Measurements from ENCODE around the gene ARHGEF1. TPM values are rescaled to one million over a fixed set of nuclear protein-coding genes. Genes with fewer than 3 reads are reported as not detected.
"Not testable (repeated sequence)": the region's sequence is repeated elsewhere in the genome, so short reads cannot be mapped to it uniquely, and the experiment has no call there.

Gene ARHGEF1
- total RNA-seq, 2 donors from 2014 or later: 929 to 961 TPM

DNA sequence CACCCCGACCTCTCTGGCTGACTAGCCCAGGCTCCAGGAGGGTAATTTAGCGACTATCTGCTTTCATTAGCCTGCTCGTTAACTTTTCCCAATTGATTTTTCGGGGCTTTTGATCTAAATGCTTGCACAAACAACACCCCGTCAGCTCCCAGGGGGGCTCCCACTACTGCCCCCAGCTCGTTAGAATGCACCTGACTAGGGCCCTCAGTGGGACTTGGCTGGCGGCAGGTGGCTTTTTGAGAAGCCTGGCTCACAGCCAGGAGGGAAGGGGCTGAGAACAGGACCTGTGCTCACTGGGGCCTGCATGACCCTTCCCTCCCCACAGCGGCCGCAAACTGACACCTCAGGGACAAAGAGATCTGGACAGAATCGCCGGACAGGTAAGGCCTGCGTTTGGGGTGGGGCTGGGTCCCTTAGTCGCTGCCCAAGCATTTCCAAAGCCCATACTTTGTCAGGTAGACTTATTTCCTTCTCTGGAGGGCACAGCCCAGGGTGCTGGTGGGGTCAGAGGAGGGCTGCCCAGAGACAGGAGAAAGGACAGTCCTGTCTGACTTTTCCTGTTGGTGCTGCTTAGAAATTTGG is 13.5 kb upstream of the ARHGEF1 start:
- Mint-ChIP-seq H3K4me1 (peaks cover 45% of the 10 kb centered on the region), H3K36me3 (ENCODE audit: low read depth) (peaks cover 3% of the 10 kb centered on the region)
- no peak for DNase-seq

DNA sequence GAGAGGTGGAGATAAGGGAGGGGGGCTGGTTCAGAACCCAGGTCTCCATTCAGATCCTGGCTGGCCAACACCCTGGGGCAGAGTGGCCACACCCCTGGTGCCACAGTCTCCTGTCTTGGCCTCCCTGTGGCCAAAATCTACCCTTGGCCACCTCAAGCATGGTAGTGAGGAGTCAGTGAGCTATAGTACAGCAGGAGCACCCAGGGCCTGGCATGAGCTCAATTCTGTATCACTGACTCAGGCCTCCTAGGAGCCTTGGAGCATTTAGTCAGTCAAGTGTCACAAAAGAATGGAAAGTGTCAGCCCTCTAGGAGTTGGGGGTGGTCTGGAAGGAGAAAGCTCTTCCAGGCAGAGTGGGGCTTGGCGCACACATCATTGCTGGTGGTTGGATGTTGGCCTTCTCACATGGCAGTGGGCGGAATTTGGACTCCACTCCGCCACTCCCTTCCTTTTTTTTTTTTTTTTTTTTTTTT is 12.5 kb upstream of the ARHGEF1 start:
- Mint-ChIP-seq H3K27me3 (no peaks in the 10 kb centered on the region), H3K4me3 (peak overlapping the region; percentile 66), H3K36me3 (ENCODE audit: low read depth) (peaks cover 3% of the 10 kb centered on the region), H3K4me1 (peaks cover 44% of the 10 kb centered on the region), H3K27ac (peak overlapping the region; percentile 97)
- no peak for ATAC-seq
- no peak for DNase-seq
- no peaks in the 10 kb centered on the region for H3K9me3 ChIP-seq (ENCODE audit: control insufficient read depth, low read length, poor library complexity, severe bottlenecking)

More for the DNA sequence above, 13.5 kb upstream of the ARHGEF1 start:
- H3K4me3 Mint-ChIP-seq: peak overlapping the region; percentile 19
- no peaks in the 10 kb centered on the region for H3K27me3 Mint-ChIP-seq
- peak overlapping the region; percentile 97 for H3K27ac Mint-ChIP-seq
- H3K9me3 ChIP-seq (ENCODE audit: control insufficient read depth, low read length, poor library complexity, severe bottlenecking): no peaks in the 10 kb centered on the region
- no peak for ATAC-seq

DNA sequence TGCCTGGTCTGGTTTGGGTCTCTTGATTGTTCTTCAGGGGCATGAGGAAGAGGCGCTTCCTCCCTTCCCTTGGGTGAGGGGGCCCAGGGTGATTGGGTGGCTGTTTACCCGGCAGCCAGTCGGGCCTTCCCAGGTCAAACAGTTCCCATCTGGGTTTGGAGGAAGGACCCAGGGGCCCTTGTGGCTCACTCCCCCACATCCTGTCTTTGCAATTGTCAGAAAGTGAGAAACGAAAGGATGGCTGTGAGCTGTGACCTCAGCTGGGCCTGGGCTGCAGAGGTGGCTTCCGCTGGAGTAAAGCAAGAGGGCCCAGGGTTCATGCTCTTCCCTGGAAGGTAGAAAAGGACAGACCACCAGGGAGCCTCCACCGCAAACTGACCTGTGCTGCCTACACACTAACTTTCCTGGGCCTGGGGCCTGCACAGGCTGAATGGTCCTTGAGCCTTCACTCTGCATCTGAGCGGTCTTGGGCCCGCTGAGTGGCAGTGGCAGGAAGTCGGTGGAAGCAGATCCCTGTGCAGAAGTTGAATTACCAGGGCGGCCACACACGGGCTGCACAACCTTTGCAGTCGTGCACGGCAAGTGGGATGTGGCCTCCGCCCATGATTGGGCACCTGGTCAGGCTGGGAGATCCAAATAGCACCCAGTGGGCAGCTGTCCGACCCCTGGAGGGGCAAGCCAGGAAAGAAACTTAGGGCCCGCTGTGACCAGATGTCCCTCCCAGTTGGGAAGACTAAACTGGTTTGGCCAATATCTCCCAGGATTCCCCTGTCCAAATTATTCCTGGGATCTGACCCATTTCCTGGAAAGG is 11.2 kb upstream of the ARHGEF1 start:
- peak; percentile 23 to 47 (median 30) for DNase-seq
- Mint-ChIP-seq H3K4me3 (peak overlapping the region; percentile 87), H3K27ac (peak overlapping the region; percentile 97), H3K36me3 (ENCODE audit: low read depth) (peaks cover 3% of the 10 kb centered on the region), H3K4me1 (peaks cover 50% of the 10 kb centered on the region), H3K27me3 (no peaks in the 10 kb centered on the region)
- no peaks in the 10 kb centered on the region for H3K9me3 ChIP-seq (ENCODE audit: control insufficient read depth, low read length, poor library complexity, severe bottlenecking)
- peak; percentile 43 for ATAC-seq

DNA sequence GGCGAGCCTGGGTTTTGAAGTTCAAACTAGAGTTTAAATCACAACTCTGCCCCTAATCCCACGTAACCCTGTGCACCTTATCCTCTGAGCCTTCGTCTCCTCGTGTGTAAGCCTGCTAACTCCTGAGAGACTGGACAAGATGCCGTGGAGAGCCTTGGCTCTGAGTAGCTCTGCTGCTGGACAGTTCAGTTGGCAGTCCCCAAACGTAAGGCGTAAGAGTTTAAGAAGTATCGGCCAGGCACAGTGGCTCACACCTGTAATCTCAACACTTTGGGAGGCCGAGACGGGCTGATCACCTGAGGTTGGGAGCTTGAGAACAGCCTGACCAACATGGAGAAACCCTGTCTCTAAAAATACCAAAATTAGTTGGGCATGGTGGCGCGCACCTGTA is 10.6 kb upstream of the ARHGEF1 start:
- Mint-ChIP-seq H3K27ac (peak overlapping the region; percentile 97), H3K4me3 (peak overlapping the region; percentile 7), H3K36me3 (ENCODE audit: low read depth) (peaks cover 3% of the 10 kb centered on the region), H3K4me1 (peaks cover 56% of the 10 kb centered on the region), H3K27me3 (no peaks in the 10 kb centered on the region)
- no peaks in the 10 kb centered on the region for H3K9me3 ChIP-seq (ENCODE audit: control insufficient read depth, low read length, poor library complexity, severe bottlenecking)
- DNase-seq (no peak), ATAC-seq (no peak)

DNA sequence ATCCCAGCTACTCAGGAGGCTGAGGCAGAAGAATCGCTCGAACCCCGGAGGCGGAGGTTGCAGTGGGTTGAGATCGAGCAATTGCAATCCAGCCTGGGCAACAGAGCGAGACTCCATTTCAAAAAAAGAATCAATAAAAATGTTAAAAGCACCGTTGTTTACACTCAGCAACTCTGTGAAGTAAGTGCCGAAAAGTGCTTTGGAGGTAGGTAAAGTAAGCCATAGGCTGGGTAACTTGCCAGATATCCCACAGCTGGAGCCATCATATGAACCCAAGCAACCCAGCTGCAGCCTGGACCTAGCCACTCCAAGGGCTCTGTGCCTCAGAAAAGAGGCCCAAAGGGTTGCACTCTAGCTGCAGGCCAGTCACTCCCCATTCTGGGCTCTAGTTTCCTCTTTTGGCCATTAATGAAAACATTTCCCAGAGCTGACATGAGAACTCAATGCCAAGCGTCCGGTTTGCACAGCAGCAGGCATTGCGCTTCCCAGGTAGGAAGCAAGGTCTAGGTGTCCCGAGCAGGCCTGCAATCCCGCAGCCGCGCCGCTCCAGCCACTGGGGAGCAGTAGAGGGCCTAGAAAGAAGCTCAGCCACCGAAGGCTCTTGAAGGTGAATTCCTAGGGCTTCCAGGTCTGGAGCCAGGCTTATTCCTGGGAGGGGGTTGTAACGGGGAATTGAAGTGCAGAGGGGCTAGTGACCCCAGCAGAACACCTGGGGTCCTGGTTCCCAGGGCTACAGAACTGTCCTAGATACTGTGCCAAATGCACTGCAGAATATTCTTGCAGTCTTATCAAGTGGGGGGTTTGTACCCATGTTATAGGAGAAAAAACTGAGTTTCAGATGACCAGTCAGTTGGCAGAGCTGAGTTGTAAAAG is 10.0 kb upstream of the ARHGEF1 start:
- no peaks in the 10 kb centered on the region for H3K9me3 ChIP-seq (ENCODE audit: control insufficient read depth, low read length, poor library complexity, severe bottlenecking)
- Mint-ChIP-seq H3K4me1 (peaks cover 55% of the 10 kb centered on the region), H3K27me3 (no peaks in the 10 kb centered on the region), H3K36me3 (ENCODE audit: low read depth) (peaks cover 3% of the 10 kb centered on the region), H3K4me3 (peak overlapping the region; percentile 77), H3K27ac (peak overlapping the region; percentile 97)
- DNase-seq (peak; percentile 50 to 65 (median 54)), ATAC-seq (no peak)

DNA sequence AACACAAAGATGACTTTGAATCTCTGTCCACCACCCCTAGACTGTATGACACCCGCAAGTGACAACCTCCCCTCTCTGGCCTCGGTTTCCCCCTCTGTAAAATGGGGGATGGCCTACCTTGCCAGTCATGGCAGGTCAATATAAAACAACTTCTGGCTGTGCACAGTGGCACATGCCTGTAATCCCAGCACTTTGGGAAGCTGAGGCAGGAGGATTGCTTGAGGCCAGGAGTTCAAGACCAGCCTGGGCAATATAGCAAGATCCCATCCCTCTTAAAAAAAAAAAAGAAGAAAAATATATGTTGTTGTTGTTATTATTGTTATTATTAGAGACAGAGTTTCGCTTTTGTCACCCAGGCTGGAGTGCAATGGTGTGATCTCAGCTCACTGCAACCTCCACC is 7.0 kb upstream of the ARHGEF1 start:
- DNase-seq; H3K36me3 Mint-ChIP-seq (ENCODE audit: low read depth); H3K9me3 ChIP-seq (ENCODE audit: control insufficient read depth, low read length, poor library complexity, severe bottlenecking); ATAC-seq; H3K27me3 Mint-ChIP-seq: not testable (repeated sequence)
- peaks cover 52% of the 10 kb centered on the region for H3K4me1 Mint-ChIP-seq
- H3K4me3 Mint-ChIP-seq: peak overlapping the region; percentile 75
- H3K27ac Mint-ChIP-seq: peak overlapping the region; percentile 97

DNA sequence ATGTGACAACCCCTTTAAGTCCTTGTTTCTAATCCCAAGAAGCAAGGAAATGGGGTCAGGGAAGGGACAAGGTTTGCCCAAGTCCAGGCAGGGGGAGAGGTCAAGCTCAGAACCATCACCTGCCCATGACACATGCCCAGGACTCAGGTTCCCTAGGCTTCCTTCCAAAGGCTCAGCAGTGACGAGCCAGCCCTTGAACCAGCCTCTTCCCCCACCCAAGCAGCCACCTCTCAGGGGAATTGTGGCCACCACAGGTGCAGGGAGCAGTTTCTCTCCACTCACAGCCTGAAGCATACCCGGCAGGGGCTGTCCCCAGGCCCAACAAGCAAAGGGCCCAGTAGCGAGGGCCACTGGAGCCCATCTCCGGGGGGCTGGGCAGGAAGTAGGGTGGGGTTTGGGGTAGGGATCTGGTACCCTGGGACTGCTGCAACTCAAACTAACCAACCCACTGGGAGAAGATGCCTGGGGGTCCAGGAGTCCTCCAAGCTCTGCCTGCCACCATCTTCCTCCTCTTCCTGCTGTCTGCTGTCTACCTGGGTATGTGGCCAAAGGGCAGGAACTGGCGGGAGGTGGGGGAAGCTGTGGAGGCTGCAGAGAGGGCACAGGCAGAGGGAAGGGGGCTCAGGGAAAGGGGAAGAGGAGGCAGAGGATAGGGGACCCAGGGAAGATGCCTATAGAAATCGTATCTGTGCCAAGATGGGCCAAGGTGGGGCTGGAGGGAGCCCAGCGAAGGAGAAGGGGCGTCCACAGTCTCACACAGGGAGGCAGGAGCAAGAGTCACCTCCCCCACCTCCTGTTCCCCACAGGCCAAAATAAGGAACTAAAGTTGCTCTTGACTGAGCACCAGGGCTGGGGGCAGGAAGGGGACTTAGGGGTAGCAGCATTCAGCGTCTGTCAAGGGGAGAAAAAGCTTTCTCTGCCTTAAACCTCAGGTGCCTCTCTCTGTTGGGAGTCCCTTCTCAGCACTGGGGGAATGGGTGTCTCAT is 5.8 kb upstream of the ARHGEF1 start, which contains the start of gene CD79A:
CD79A (plus strand) TSS at position 433 of the 986 bp plus-strand sequence; CDS start at position 459, 26 bp downstream.
- ATAC-seq (peak; percentile 10), DNase-seq (no peak)
- Mint-ChIP-seq H3K27me3 (no peaks in the 10 kb centered on the region), H3K27ac (peak within 1 kb of the TSS; percentile 97), H3K36me3 (ENCODE audit: low read depth) (no peaks in the 10 kb centered on the region), H3K4me3 (peak within 1 kb of the TSS; percentile 75), H3K4me1 (peaks cover 48% of the 10 kb centered on the region)
- no peaks in the 10 kb centered on the region for H3K9me3 ChIP-seq (ENCODE audit: control insufficient read depth, low read length, poor library complexity, severe bottlenecking)

DNA sequence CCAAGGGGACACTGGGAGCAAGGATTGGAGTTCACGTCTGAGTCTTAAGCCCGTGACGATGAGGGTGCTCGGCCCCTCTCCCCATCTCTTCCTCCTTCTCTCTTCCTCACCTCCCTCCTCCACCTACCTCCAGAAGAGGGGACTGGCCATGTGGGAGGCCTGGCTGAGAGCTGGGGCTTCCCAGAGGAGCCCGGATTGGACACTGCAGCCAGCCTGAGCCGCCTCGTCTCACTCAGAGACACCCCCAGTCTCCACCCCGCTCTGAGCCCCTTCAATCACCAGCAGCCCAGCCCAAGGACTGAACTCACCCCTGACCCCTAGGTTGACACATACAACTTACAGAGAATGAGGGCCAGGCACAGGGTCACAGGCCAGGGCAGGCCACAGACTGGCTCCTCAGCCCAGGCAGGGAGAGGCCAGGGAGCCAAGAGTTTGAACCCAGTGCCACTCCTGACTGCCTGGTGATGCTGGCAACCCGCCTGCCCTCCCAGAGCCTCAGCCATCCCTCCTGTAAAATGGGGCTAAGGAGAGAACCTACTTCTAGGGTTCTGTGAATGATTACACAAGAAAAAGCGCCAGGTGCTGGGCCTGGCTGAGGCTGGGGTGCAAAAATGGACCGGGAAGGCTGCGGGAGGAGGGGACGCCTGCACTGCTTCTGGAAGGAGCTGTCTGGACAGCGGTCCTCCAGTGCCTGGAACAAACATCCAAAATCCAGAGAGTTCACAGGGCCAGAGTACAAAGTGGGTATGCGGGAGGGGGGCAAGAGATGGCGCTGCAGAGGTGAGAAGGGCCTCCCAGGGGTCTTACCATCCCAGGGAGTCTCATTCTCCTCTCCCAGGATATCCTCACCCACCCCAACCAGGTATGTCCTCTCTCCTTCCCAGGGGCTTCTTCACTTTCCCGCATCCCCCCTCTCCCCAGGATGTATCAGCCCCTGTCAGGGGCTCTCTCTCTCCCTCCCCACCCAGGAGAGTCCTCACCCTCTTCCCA is 4.8 kb upstream of the ARHGEF1 start:
- H3K9me3 ChIP-seq (ENCODE audit: control insufficient read depth, low read length, poor library complexity, severe bottlenecking): no peaks in the 10 kb centered on the region
- peak overlapping the region; percentile 97 for H3K27ac Mint-ChIP-seq
- peak overlapping the region; percentile 67 for H3K4me3 Mint-ChIP-seq
- no peak for ATAC-seq
- DNase-seq: no peak
- H3K36me3 Mint-ChIP-seq (ENCODE audit: low read depth): peaks cover 5% of the 10 kb centered on the region
- peaks cover 47% of the 10 kb centered on the region for H3K4me1 Mint-ChIP-seq
- no peaks in the 10 kb centered on the region for H3K27me3 Mint-ChIP-seq

DNA sequence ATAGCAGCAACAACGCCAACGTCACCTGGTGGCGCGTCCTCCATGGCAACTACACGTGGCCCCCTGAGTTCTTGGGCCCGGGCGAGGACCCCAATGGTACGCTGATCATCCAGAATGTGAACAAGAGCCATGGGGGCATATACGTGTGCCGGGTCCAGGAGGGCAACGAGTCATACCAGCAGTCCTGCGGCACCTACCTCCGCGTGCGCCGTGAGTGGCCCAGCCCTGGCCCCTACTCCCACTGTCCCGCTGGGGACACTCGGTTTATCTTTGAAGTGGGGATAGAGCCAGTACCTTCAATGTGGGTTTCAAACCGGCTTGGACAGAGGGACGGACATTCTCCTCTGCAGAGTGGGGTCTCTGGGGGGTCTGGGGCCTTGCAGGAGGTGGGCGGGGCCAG is 3.9 kb upstream of the ARHGEF1 start:
- Mint-ChIP-seq H3K4me3 (peak overlapping the region; percentile 62), H3K27ac (peak overlapping the region; percentile 97), H3K27me3 (no peaks in the 10 kb centered on the region), H3K36me3 (ENCODE audit: low read depth) (peaks cover 7% of the 10 kb centered on the region), H3K4me1 (peaks cover 48% of the 10 kb centered on the region)
- DNase-seq (no peak), ATAC-seq (no peak)
- no peaks in the 10 kb centered on the region for H3K9me3 ChIP-seq (ENCODE audit: control insufficient read depth, low read length, poor library complexity, severe bottlenecking)

DNA sequence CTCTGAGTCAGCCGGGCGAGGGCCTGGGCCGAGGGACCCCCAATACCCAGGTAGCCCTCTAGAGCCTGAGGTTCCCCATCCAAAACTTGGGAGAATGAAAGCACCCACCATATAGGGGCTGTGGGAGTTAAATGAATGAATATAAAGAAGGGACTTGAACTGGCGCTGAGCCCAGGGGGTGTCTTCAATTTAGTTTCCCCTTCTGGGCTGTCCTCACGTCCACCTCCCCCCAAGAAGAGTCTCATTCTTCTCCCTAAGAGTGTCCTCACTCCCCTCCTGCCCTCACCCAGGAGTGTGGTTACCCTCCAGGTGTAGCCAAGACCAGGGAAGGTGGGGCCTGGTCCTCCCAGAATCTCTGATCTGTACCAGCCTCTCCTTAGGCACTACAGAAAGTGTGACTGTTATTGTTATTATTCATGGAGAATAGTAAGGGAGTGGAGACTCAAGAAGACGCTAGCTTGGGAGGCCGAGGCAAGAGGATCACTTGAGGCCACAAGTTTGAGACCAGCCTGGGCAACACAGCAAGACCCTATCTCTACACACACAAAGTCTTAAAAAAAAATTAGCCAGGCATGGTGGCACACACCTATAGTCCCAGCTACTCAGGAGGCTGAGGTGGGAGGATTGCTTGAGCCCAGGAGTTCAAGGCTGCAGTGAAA is 3.2 kb upstream of the ARHGEF1 start:
- no peaks in the 10 kb centered on the region for H3K9me3 ChIP-seq (ENCODE audit: control insufficient read depth, low read length, poor library complexity, severe bottlenecking)
- H3K27ac Mint-ChIP-seq: peak overlapping the region; percentile 97
- ATAC-seq (no peak), DNase-seq (no peak)
- peaks cover 52% of the 10 kb centered on the region for H3K4me1 Mint-ChIP-seq
- H3K36me3 Mint-ChIP-seq (ENCODE audit: low read depth): peaks cover 7% of the 10 kb centered on the region
- peak overlapping the region; percentile 62 for H3K4me3 Mint-ChIP-seq
- no peaks in the 10 kb centered on the region for H3K27me3 Mint-ChIP-seq

DNA sequence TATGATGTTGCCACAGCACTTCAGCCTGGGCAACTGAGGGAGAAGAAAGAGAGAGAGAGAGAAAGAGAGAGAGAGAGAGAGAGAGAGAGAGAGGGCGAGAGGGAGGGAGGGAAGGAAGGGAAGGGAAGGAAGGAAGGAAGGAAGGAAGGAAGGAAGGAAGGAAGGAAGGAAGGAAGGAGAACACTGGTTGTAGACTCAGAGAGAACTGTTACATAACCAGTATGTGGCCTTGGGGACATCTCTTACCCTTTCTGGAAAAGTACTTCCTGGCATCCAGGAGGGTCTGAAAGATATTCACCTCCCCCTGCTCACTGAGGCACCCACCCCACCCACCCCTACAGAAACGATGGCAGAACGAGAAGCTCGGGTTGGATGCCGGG is 2.7 kb upstream of the ARHGEF1 start:
- no peaks in the 10 kb centered on the region for H3K9me3 ChIP-seq (ENCODE audit: control insufficient read depth, low read length, poor library complexity, severe bottlenecking)
- Mint-ChIP-seq H3K36me3 (ENCODE audit: low read depth) (peaks cover 9% of the 10 kb centered on the region), H3K4me3 (peak overlapping the region; percentile 41), H3K27me3 (no peaks in the 10 kb centered on the region), H3K4me1 (peaks cover 56% of the 10 kb centered on the region), H3K27ac (peak overlapping the region; percentile 97)
- DNase-seq (no peak), ATAC-seq (no peak)

Data from T-helper 17 cell (primary cell).